ENCODE data around the gene VGLL3.

DNA sequence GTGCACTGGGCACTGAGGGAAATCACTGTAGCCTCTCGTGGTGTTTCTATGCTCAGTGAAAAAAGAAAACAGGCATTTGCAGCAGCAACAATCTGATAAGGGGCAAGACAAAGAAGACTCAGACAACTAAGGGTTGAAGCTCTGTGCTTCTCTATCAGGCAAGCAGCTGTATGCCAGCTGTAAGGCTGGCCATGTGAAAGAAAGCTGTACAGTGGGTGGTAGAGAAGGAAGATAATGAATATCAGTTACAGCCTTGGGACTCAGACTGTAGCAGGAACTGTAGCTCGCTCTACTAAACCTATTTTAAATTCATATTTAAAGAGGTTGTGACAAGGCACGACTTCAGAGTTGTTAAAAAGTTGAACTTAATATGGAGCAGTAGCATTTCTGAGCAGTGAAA, 76.3 kb downstream of the VGLL3 start:
- no peak for TF ChIP-seq POLR2A (IDR thresholded peaks at IDR 0.05; ENCODE audit: low read length)
- TF ChIP-seq GATA1 (IDR thresholded peaks at IDR 0.05; ENCODE audit: low read depth, low read length) = no peak
